ENCODE data around the gene TSPYL1.

DNA sequence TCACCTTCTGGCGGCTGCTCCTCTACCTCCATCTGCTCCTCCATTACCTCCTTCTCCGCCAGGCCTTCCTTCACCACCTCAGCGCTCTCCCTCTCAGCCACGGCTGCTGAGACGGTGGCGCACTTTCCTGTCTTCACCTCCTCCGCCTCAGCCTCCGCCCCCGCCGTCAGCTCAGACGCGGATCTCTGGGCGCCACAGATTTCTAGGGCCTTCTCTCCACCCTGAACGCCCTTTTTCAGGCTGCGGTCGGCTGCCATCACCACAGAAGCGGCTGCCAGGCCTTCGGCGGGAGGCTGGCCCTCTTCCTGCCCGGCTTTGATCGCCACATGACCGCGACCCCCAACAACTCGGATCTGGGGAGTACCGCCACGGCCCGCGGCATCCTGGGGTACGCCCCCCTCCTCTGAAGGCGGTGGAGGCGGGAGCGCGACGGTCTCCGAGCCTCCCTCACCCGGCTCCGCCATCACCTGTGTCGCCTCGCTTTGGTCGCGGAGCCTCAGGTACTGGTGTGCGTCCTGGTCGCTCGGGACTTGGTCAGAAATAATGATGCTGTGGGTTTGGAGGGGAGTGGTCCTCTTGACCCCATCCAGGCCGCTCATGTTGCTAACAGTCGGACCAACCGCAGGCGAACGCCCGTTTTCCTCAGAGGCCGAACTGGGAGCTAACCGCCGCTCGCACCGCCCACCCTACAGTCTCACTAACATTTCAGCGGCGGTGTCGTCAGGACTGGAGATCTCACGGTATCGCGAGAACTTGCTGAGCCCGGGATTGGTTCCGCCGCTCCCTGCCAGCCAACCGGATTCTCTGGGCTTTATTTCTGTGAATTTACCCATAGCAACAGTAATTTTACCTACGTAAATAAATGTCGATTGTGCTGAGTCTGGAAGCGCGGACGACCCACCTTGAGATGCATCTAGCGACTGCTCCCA lies at the start of gene TSPYL1:
- TF ChIP-seq SIX5 (IDR thresholded peaks at IDR 0.05; ENCODE audit: low read depth, low read length) (no peak), POLR2AphosphoS5 (IDR thresholded peaks at IDR 0.05; ENCODE audit: low read depth, low read length) (peak; percentile 98), RAD21 (IDR thresholded peaks at IDR 0.05 in 1 of 2, conservative IDR thresholded peaks at IDR 0.05 in 1 of 2; ENCODE audit: low read depth in 2 of 2, low read length in 2 of 2) (0 out of 4 replicates have a peak, but pooled peaks of 1 of the 2 experiments have one; percentile 5), JUND (IDR thresholded peaks at IDR 0.05; ENCODE audit: low read length) (no peak), HDAC2 (IDR thresholded peaks at IDR 0.05; ENCODE audit: borderline replicate concordance in 1 of 2, low read depth in 2 of 2, low read length in 2 of 2) (peak in 1 of 2 experiments; percentile 84; a peak in 1 of 4 replicates), CTCF (IDR thresholded peaks at IDR 0.05; ENCODE audit: control extremely low read depth in 1 of 3, insufficient read depth in 1 of 3, low read depth in 1 of 3, low read length in 3 of 3) (no peak), POU5F1 (IDR thresholded peaks at IDR 0.05; ENCODE audit: low read depth, low read length) (no peak), EZH2 (IDR thresholded peaks at IDR 0.05; ENCODE audit: low read depth, low read length, severe bottlenecking) (no peak)

All from H1 (cell line).